IPS DF 19.7 (cell line): Measurements from ENCODE around the gene GATA2.

Experiments used
- DNase-seq: peaks from one replicate; pipeline ENCODE4 v3.0.0-alpha.2; 2013; ENCODE audit warnings: low read depth, low spot score

The GATA2 gene

GRCh38 chr3:128502712-128503111, 9.7 kb upstream of the GATA2 start:
- no peak for DNase-seq

- no peak for DNase-seq
Observed at GRCh38 chr3:128501431-128501830, 8.4 kb upstream of the GATA2 start.

- no peak for DNase-seq
Observed at GRCh38 chr3:128500556-128500955, 7.6 kb upstream of the GATA2 start.

GRCh38 chr3:128499724-128500275, 6.8 kb upstream of the GATA2 start:
- no peak for DNase-seq

GRCh38 chr3:128498901-128499530, 6.0 kb upstream of the GATA2 start:
- DNase-seq: no peak

GRCh38 chr3:128498127-128498626, 5.2 kb upstream of the GATA2 start:
- no peak for DNase-seq

GRCh38 chr3:128497305-128498126, 4.5 kb upstream of the GATA2 start:
- no peak for DNase-seq

GRCh38 chr3:128496602-128497304, 3.8 kb upstream of the GATA2 start:
- DNase-seq: no peak

- DNase-seq: no peak
Observed at GRCh38 chr3:128496019-128496601, 3.1 kb upstream of the GATA2 start.

- DNase-seq: no peak
Observed at GRCh38 chr3:128495435-128495970, 2.5 kb upstream of the GATA2 start.

- no peak for DNase-seq
Observed at GRCh38 chr3:128494367-128494650, 1.3 kb upstream of the GATA2 start.

GRCh38 chr3:128493570-128494366, 767 bp upstream of the GATA2 start:
- no peak for DNase-seq

GRCh38 chr3:128491941-128492670, 895 bp downstream of the GATA2 start:
- DNase-seq: no peak

GRCh38 chr3:128491691-128491940, 1.4 kb downstream of the GATA2 start:
- no peak for DNase-seq

GRCh38 chr3:128490915-128491690, 1.9 kb downstream of the GATA2 start:
- DNase-seq: no peak

- DNase-seq: no peak
Observed at GRCh38 chr3:128490650-128490914, 2.4 kb downstream of the GATA2 start.

- DNase-seq: no peak
Observed at GRCh38 chr3:128489927-128490649, 2.9 kb downstream of the GATA2 start.

GRCh38 chr3:128489674-128489926, 3.4 kb downstream of the GATA2 start:
- DNase-seq: no peak

- no peak for DNase-seq
Observed at GRCh38 chr3:128488991-128489673, 3.9 kb downstream of the GATA2 start.
